Ectodermal cell (in vitro differentiated cells): Measurements from ENCODE around the gene FARSB.

Experiments used
- H3K27ac ChIP-seq: 2 replicates; pipeline ENCODE4 v1.7.0; 2013; ENCODE audit warnings: mild to moderate bottlenecking, low read depth, low read length; ENCODE audit not compliant: insufficient read depth, poor library complexity, severe bottlenecking
- H3K27me3 ChIP-seq: 2 replicates; pipeline ENCODE4 v1.7.0; 2013; ENCODE audit warnings: mild to moderate bottlenecking, low read length; ENCODE audit not compliant: insufficient read depth, control insufficient read depth, poor library complexity, severe bottlenecking
- H3K36me3 ChIP-seq: one replicate; pipeline ENCODE4 v1.7.0; 2013; ENCODE audit warnings: low read length; ENCODE audit not compliant: control insufficient read depth, insufficient read depth
- H3K4me1 ChIP-seq: one replicate; pipeline ENCODE4 v1.7.0; 2013; ENCODE audit warnings: low read length; ENCODE audit not compliant: control insufficient read depth, insufficient read depth
- H3K4me3 ChIP-seq: 2 replicates; pipeline ENCODE4 v1.7.0; 2013; ENCODE audit warnings: low read depth, low read length, control low read depth; ENCODE audit not compliant: insufficient read depth
- H3K9me3 ChIP-seq: 2 replicates; pipeline ENCODE4 v1.7.0; 2013; ENCODE audit warnings: mild to moderate bottlenecking, low read length, moderate library complexity; ENCODE audit not compliant: control insufficient read depth
- WGBS, 2 experiments: methylation state at CpG; one replicate each; pipeline ENCODE4 v1.1.7; 2013; ENCODE audit warnings: missing lambda C conversion rate in 2 of 2; 5-methylcytosine and 5-hydroxymethylcytosine counted together

Gene FARSB

DNA sequence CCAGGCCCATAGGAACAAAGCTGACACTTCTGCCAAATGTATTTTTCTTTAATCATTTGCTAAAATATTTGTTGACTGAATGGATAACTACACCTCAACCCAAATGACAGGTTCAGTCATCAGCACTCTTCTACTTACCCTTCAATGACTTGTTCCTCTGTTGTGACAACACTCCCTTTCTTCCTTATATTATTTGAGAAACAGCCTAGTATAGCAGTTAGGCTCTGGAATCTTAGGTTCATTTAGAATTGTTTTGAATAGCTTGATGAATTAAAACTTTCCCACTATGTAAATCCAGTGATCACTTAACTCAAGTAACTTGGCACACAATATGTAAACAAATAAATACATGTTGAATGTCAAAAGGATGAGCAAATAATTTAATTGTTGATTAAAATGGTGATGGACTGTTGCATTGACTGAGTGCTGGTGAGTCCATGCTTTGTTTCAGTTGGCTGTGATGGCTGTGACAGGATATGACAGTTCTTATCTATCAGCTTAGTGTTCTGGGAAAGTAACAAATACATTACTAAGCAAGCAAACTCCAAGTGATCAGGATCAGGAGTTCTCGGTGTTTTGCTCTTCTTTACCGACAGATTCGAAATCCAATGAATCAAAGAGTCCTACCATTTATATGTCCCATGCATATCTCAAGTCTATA is 12.7 kb upstream of the FARSB start:
- no peaks in the 10 kb centered on the region for H3K36me3 ChIP-seq
- H3K27ac ChIP-seq, result no peak overlapping the region
- H3K27me3 ChIP-seq, result peaks cover 38% of the 10 kb centered on the region
- H3K4me1 ChIP-seq, result peaks cover 3% of the 10 kb centered on the region
- WGBS, 2 experiments, result 89 to 92% methylated on average over 3 of the region's 3 CpGs
- H3K9me3 ChIP-seq, result no peaks in the 10 kb centered on the region
- H3K4me3 ChIP-seq, result no peak overlapping the region

DNA sequence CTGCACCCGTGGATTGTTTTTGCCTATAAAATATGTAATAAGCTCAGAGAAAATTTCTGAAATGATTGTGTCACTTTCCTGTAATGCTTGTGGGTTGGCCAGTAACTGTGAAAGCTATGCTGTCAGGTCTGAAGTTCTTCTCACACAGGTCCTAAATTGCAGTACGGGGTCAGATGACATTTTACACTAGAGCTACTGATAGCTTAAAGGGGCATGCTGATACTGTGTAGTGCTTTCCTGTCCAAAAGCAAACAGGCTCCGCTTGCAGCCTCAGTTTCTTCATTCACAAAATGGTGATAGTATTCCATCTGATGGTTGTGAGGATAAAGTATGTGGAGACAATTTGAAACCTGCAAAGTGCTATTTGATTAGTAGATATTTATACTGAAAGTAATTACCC is 7.6 kb upstream of the FARSB start:
- H3K9me3 ChIP-seq, result no peaks in the 10 kb centered on the region
- H3K4me3 ChIP-seq, result no peak overlapping the region
- 90 to 95% methylated on average over 2 to 3 of the region's 3 CpGs for WGBS, 2 experiments
- no peaks in the 10 kb centered on the region for H3K4me1 ChIP-seq
- no peak overlapping the region for H3K27ac ChIP-seq
- no peaks in the 10 kb centered on the region for H3K27me3 ChIP-seq
- H3K36me3 ChIP-seq, result no peaks in the 10 kb centered on the region

DNA sequence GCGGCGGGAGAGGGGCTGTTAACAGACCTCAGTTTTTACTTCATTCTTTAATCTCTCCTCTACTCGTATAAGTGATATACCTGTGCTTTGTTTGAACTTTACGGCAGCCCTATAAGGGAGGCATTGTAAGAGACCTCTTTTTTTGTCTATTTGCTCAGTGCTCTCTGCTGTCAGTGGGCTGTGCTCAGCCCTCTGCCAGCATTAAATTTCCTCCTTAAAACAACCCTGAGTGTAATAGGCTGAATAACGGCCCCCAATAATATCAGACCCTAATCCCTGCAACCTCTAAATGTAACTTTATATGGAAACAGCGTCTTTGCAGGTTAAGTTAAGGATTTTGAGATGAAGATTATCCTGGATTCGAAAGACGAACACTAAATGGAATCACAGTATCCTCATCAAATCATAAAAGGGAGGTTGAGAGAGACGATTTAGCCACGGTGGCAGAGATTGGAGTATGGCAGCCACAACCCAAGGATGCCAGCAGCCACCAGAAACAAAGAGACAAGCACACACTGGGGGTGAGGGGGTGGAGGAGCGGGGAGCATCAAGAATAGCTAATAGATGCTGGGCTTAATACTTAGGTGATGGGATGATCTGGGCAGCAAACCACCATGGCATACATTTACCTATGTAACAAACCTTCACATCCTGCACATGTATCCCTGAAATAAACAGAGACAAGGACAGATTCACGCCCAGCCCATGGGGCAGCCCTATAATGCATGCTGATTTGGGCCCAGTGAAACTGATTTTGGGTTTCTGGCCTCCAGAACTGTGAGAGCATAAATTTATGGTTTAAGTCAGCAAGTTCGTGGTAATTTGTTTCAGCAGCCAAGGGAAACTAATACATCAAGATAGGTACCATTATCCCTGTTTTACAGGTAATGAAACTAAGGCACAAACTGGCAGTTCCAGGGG is 894 bp upstream of the FARSB start:
- H3K9me3 ChIP-seq, result no peaks in the 10 kb centered on the region
- H3K27me3 ChIP-seq, result no peaks in the 10 kb centered on the region
- H3K27ac ChIP-seq, result no peak overlapping the region
- H3K4me3 ChIP-seq, result peak overlapping the region; percentile 79
- peaks cover 4% of the 10 kb centered on the region for H3K4me1 ChIP-seq
- WGBS, 2 experiments, result 23% methylated on average over 10 to 13 of the region's 13 CpGs
- H3K36me3 ChIP-seq, result no peaks in the 10 kb centered on the region

DNA sequence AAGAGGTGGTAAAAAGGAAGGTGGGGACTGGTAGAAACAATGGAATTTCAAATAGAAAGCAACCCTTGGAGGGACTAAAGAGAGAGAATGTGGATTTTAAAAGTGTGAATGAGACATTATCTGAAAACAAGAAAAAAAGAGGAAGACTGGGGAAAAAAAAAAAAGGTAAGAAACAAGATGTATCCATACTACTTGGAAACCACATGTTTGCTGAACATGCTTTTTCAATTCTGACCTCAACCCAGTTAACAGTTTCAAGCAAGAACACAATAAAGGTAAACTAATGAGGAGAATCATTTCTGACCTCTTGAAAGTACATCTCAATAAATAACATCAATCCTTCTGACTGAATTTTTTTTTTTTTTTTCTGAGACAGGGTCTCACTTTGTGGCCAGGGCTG is 2.6 kb downstream of the FARSB start:
- Histone ChIP-seq H3K4me3 (no peak overlapping the region), H3K36me3 (no peaks in the 10 kb centered on the region), H3K27me3 (no peaks in the 10 kb centered on the region), H3K27ac (no peak overlapping the region), H3K9me3 (no peaks in the 10 kb centered on the region), H3K4me1 (peaks cover 4% of the 10 kb centered on the region)

DNA sequence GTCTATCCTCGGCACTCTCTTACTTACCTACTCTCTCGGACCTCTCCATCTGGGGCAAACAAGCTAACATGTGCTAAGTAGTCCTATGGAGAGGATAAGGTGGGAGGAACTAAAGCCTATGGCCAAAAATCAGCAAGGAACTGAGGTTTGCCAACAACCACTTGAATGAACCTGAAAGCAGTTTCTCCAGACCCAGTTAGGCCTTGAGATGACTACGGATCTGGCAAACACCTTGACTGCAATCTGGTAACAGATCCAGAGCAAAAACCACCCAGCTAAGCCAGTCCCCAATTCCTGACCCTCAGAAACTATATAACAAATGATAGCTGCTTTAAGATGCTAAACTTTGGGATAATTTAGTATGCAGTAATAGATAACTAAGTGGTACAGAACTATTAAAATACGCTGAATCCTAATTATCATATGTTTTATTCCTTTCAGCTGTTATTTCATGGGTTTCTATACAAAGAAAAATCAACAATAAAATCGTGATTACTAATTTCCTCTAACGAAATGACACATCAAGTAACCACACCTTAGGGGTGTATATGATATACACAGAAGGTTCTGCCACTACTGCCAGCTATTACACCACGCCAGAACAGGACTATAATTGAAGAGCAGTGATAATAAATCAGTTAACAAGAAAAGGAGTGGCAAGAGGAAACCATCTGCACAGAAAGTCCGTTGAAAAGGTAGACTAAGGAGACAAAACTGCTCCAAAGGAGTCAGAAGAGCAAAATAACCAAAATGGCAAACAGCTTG is 3.2 kb downstream of the FARSB start:
- Histone ChIP-seq H3K4me1 (peaks cover 4% of the 10 kb centered on the region), H3K27ac (no peak overlapping the region), H3K9me3 (no peaks in the 10 kb centered on the region), H3K27me3 (no peaks in the 10 kb centered on the region), H3K4me3 (no peak overlapping the region), H3K36me3 (peaks cover 2% of the 10 kb centered on the region)
- 93% methylated on average over 6 to 8 of the region's 8 CpGs for whole genome bisulfite sequencing, 2 experiments

DNA sequence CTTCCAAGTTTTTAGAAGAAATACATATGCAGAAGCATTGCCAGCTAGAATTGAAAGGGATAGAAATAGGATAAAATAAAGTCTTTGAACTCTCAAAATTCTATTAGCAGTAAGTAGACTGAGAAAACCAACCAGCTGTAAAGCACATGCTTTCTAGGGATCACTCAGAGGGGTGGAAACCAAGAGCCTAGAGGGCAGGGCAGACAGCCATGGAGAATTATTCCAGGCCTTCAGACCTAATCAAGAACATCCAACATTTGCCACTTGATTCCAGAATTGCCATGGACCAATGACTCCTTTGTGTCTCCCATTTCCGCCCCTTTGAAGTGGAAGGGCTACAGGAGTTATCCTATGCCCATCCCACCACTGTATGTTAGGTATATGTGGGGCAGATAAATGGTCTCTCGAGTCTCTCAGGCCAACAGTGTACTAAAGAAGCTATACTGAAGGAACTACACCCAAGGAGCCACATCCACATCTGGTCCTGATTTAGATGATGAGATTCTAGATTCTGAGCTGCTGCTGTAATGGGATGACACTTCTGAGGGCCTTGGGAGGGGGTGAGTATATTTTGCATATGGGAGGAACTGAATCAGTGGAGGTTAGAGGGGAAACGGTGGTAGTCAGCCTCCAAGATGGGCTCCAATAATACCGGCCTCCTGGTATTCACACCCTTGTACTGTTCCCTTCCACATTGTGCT is 4.0 kb downstream of the FARSB start:
- Histone ChIP-seq H3K4me1 (peaks cover 1% of the 10 kb centered on the region), H3K36me3 (peaks cover 5% of the 10 kb centered on the region), H3K27ac (no peak overlapping the region), H3K4me3 (no peak overlapping the region), H3K27me3 (no peaks in the 10 kb centered on the region), H3K9me3 (no peaks in the 10 kb centered on the region)
- WGBS, 2 experiments, result 94% methylated on average over 4 of the region's 4 CpGs

DNA sequence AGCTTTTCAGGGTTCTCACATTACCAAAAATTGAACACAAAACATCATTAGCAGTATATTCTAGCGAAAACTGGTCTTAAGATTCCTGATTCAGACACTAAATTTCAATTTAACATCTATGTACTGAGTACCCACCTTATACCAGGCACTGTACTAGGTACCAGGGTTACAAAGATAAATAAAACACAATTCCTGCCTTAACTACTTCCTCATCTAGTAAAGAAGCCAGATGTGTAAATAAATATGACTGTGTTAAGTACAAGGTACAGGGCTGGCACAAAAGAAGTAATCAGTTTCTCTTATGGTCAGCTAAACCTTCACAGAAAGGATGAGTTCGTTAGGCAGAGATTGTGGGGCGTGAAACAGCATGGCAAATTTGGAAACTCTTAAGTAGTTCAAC is 6.1 kb downstream of the FARSB start:
- Histone ChIP-seq H3K36me3 (peaks cover 5% of the 10 kb centered on the region), H3K27ac (no peak overlapping the region), H3K27me3 (no peaks in the 10 kb centered on the region), H3K4me3 (no peak overlapping the region), H3K9me3 (no peaks in the 10 kb centered on the region), H3K4me1 (no peaks in the 10 kb centered on the region)
- 92 to 96% methylated on average over 3 of the region's 3 CpGs for WGBS, 2 experiments

DNA sequence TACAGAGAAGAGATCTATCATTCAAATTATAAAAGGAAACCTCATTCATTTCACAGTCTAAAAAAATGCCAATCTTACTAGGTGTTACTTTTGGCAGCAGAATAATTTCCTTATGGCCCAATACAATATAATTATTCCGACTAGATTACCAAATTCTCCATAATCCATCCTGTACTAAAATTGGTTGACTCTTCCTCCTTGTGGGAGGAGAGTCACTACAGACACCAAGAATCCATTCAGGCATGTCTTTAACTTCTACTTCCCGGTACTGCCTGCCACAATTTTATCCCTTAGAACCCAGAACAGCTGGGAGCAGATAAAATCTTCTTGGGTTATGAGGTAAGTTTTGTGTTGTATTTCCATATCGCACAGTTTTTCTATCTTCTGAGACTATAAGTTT is 9.9 kb downstream of the FARSB start:
- H3K9me3 ChIP-seq, result no peaks in the 10 kb centered on the region
- 98 to 99% methylated on average over 3 of the region's 3 CpGs for WGBS, 2 experiments
- no peak overlapping the region for H3K27ac ChIP-seq
- H3K4me1 ChIP-seq, result no peaks in the 10 kb centered on the region
- H3K4me3 ChIP-seq, result no peak overlapping the region
- H3K36me3 ChIP-seq, result peaks cover 5% of the 10 kb centered on the region
- no peaks in the 10 kb centered on the region for H3K27me3 ChIP-seq

DNA sequence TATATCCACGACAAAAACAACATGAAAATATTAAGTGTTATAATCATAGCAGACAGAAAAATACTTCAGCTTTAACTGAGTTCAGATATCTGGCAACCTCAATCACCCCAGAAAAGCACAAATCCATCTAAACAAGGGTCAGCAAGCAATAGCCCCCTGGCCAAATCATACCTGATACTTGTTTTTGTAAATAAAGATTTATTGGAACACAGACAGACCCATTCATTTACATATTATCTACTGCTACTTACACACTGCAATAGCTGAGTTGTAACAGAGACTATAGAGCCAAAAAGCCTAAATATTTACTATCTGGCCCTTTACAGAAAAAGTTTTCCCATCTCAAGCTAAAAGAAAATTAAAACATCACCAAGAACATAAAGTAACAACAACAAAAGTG is 12.8 kb downstream of the FARSB start:
- Histone ChIP-seq H3K27me3 (no peaks in the 10 kb centered on the region), H3K36me3 (peaks cover 5% of the 10 kb centered on the region), H3K4me1 (no peaks in the 10 kb centered on the region), H3K9me3 (no peaks in the 10 kb centered on the region), H3K4me3 (no peak overlapping the region), H3K27ac (no peak overlapping the region)
- WGBS, 2 experiments, result 100% methylated on average over 1 of the region's 1 CpG; no CpG with 5 or more reads in 1 of the 2 experiments
